Liver (tissue), 9 donors: ENCODE results near the gene PLP2. TPM values are rescaled to one million over a fixed set of nuclear protein-coding genes. Genes with fewer than 3 reads are reported as not detected.

Experiments used
- DNase-seq: peaks from one replicate; pipeline ENCODE4 v3.0.0-alpha.2; 2017; ENCODE audit warnings: low spot score
- H3K27ac ChIP-seq, 2 donors: one replicate each; pipeline ENCODE4 v1.7.0; 2013; ENCODE audit warnings: inconsistent platforms in 2 of 2, low read length in 2 of 2, control low read depth in 1 of 2, low read depth in 1 of 2, mild to moderate bottlenecking in 1 of 2
- H3K27me3 ChIP-seq, 4 donors: one replicate each; pipeline versions ENCODE4 v1.6.1 to v1.7.0; 2013; ENCODE audit warnings: low read length in 3 of 4, inconsistent platforms in 1 of 4, mild to moderate bottlenecking in 1 of 4, moderate library complexity in 1 of 4; ENCODE audit not compliant: control insufficient read depth in 4 of 4, insufficient read depth in 4 of 4
- H3K36me3 ChIP-seq, 4 donors: one replicate each; pipeline versions ENCODE4 v1.6.1 to v1.7.0; 2013; ENCODE audit warnings: low read length in 3 of 4, mild to moderate bottlenecking in 3 of 4, low read depth in 1 of 4, moderate library complexity in 1 of 4; ENCODE audit not compliant: control insufficient read depth in 4 of 4, insufficient read depth in 3 of 4
- H3K4me1 ChIP-seq, 4 donors: one replicate each; pipeline versions ENCODE4 v1.6.1 to v1.7.0; 2013; ENCODE audit warnings: low read length in 3 of 4, mild to moderate bottlenecking in 3 of 4, moderate library complexity in 1 of 4; ENCODE audit not compliant: control insufficient read depth in 4 of 4, insufficient read depth in 4 of 4
- H3K4me3 ChIP-seq, 3 donors: one replicate each; pipeline versions ENCODE4 v1.6.1 to v1.7.0; 2013; ENCODE audit warnings: low read length in 3 of 3, control low read depth in 1 of 3, low read depth in 1 of 3, mild to moderate bottlenecking in 1 of 3
- H3K9ac ChIP-seq, 2 donors: one replicate each; pipeline ENCODE4 v1.7.0; 2013; ENCODE audit warnings: low read length in 2 of 2, mild to moderate bottlenecking in 2 of 2, moderate library complexity in 2 of 2, control low read depth in 1 of 2, low read depth in 1 of 2
- H3K9me3 ChIP-seq, 4 donors: one replicate each; pipeline versions ENCODE4 v1.6.1 to v1.7.0; 2013; ENCODE audit warnings: low read length in 3 of 4; ENCODE audit not compliant: control insufficient read depth in 4 of 4
- EGR1 ChIP-seq, 2 donors: IDR thresholded peaks; 2 replicates each; pipeline ENCODE4 v1.6.1; 2016 to 2018; ENCODE audit warnings: antibody characterized with exemption in 2 of 2, low read depth in 2 of 2
- FOXA1 ChIP-seq: IDR thresholded peaks from 2 replicates; pipeline ENCODE4 v1.6.1; 2016; ENCODE audit warnings: antibody characterized with exemption
- FOXA2 ChIP-seq: IDR thresholded peaks from 2 replicates; pipeline ENCODE4 v1.6.1; 2016; ENCODE audit warnings: antibody characterized with exemption
- GABPA ChIP-seq, 2 donors: IDR thresholded peaks in 1 of 2; conservative IDR thresholded peaks in 1 of 2; 2 replicates each; pipeline ENCODE4 v1.6.1; 2016; ENCODE audit warnings: antibody characterized with exemption in 2 of 2, mild to moderate bottlenecking in 1 of 2, moderate library complexity in 1 of 2
- HNF4A ChIP-seq, 2 donors: conservative IDR thresholded peaks; 2 replicates each; pipeline ENCODE4 v1.6.1; 2016; ENCODE audit warnings: antibody characterized with exemption in 2 of 2, mild to moderate bottlenecking in 2 of 2
- HNF4G ChIP-seq: IDR thresholded peaks from 2 replicates; pipeline ENCODE4 v1.6.1; 2016; ENCODE audit warnings: antibody characterized with exemption
- JUND ChIP-seq, 2 donors: IDR thresholded peaks; 2 replicates each; pipeline ENCODE4 v1.6.1; 2016; ENCODE audit warnings: antibody characterized with exemption in 2 of 2
- NR2F2 ChIP-seq: IDR thresholded peaks from 2 replicates; pipeline ENCODE4 v1.6.1; 2016; ENCODE audit warnings: antibody characterized with exemption
- RAD21 ChIP-seq, 2 donors: IDR thresholded peaks; 2 replicates each; pipeline ENCODE4 v1.6.1; 2016; ENCODE audit warnings: antibody characterized with exemption in 2 of 2, mild to moderate bottlenecking in 2 of 2
- RXRA ChIP-seq, 2 donors: IDR thresholded peaks; 2 replicates each; pipeline ENCODE4 v1.6.1; 2017 to 2018; ENCODE audit warnings: antibody characterized with exemption in 2 of 2, mild to moderate bottlenecking in 1 of 2
- SP1 ChIP-seq: IDR thresholded peaks from 2 replicates; pipeline ENCODE4 v1.6.1; 2018; ENCODE audit warnings: antibody characterized with exemption, mild to moderate bottlenecking
- TAF1 ChIP-seq: conservative IDR thresholded peaks from 2 replicates; pipeline ENCODE4 v1.6.1; 2016; ENCODE audit warnings: antibody characterized with exemption, mild to moderate bottlenecking
- YY1 ChIP-seq: IDR thresholded peaks from 2 replicates; pipeline ENCODE4 v1.6.1; 2016; ENCODE audit warnings: antibody characterized with exemption, mild to moderate bottlenecking
- WGBS: extraction: QIAGEN DNeasy Blood & Tissue Kit; methylation state at CpG from one replicate; pipeline ENCODE4 v1.1.7; 2013; 5-methylcytosine and 5-hydroxymethylcytosine counted together
- polyA plus RNA-seq, 2 donors: library from polyadenylated mRNA; stranded (reverse) in 1 of 2; unstranded in 1 of 2; fragments of 200-250 nt in 1 of 2; fragments of >200 nt in 1 of 2; fragmentation: Nextera tagmentation in 1 of 2; extraction: Ambion mirVana in 1 of 2; gene quantifications; one replicate each; pipeline versions ENCODE4 v1.2.1 to v1.2.3, GENCODE V29; 2013 to 2015
- total RNA-seq, 2 donors: library from RNA; depleted of rRNA; stranded (reverse); fragments of >200 nt; gene quantifications; one replicate each; pipeline ENCODE4 v1.2.3, GENCODE V29; 2014
- TF ChIP-seq, protein P1 (sequence below): IDR thresholded peaks from 2 replicates; pipeline ENCODE4 v1.6.1; 2016; ENCODE audit warnings: antibody characterized with exemption
- TF ChIP-seq, protein P2 (sequence below): IDR thresholded peaks from 2 replicates; pipeline ENCODE4 v1.6.1; 2016; ENCODE audit warnings: antibody characterized with exemption
- TF ChIP-seq, protein P3 (sequence below): fragments of 150-350 bp; IDR thresholded peaks from 2 replicates; pipeline ENCODE4 v1.5.1; 2017; ENCODE audit warnings: improper control_type of control experiment, low read depth, low read length; ENCODE audit not compliant: missing input control
- TF ChIP-seq, protein P4 (sequence below): IDR thresholded peaks from 2 replicates; pipeline ENCODE4 v1.6.1; 2016; ENCODE audit warnings: antibody characterized with exemption
- TF ChIP-seq, protein P5 (sequence below): IDR thresholded peaks from 2 replicates; pipeline ENCODE4 v1.6.1; 2016; ENCODE audit warnings: antibody characterized with exemption, mild to moderate bottlenecking
- donor health status: healthy.
- donor health status: healthy.
- donor health status: healthy.
- donor health status: healthy.
- donor health status: healthy.

Gene PLP2
- total and polyA plus RNA-seq, 4 donors = 2.4 to 24.5 (median 14.7) TPM

DNA sequence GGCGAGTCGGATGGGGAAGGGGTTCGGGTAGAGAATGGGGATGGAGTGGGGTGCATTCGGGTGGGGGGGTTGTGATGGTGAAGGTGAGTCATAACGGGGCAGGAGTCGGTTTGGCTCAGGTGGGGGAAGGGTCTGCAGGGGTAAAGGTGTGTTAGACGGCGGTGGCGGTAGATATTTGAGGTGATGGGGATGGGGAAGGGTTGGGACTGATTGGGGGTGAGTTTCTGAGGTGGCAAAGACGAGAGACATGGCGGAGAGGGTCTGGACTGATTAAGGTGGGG, 27.6 kb downstream of the PLP2 start:
- TF ChIP-seq, protein P1, sequence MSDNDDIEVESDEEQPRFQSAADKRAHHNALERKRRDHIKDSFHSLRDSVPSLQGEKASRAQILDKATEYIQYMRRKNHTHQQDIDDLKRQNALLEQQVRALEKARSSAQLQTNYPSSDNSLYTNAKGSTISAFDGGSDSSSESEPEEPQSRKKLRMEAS = no peak
- TF ChIP-seq, protein P2, sequence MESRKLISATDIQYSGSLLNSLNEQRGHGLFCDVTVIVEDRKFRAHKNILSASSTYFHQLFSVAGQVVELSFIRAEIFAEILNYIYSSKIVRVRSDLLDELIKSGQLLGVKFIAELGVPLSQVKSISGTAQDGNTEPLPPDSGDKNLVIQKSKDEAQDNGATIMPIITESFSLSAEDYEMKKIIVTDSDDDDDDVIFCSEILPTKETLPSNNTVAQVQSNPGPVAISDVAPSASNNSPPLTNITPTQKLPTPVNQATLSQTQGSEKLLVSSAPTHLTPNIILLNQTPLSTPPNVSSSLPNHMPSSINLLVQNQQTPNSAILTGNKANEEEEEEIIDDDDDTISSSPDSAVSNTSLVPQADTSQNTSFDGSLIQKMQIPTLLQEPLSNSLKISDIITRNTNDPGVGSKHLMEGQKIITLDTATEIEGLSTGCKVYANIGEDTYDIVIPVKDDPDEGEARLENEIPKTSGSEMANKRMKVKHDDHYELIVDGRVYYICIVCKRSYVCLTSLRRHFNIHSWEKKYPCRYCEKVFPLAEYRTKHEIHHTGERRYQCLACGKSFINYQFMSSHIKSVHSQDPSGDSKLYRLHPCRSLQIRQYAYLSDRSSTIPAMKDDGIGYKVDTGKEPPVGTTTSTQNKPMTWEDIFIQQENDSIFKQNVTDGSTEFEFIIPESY = no peak
- TF ChIP-seq, protein P3, sequence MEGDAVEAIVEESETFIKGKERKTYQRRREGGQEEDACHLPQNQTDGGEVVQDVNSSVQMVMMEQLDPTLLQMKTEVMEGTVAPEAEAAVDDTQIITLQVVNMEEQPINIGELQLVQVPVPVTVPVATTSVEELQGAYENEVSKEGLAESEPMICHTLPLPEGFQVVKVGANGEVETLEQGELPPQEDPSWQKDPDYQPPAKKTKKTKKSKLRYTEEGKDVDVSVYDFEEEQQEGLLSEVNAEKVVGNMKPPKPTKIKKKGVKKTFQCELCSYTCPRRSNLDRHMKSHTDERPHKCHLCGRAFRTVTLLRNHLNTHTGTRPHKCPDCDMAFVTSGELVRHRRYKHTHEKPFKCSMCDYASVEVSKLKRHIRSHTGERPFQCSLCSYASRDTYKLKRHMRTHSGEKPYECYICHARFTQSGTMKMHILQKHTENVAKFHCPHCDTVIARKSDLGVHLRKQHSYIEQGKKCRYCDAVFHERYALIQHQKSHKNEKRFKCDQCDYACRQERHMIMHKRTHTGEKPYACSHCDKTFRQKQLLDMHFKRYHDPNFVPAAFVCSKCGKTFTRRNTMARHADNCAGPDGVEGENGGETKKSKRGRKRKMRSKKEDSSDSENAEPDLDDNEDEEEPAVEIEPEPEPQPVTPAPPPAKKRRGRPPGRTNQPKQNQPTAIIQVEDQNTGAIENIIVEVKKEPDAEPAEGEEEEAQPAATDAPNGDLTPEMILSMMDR = no peak
- TF ChIP-seq HNF4G = no peak
- no peak for TF ChIP-seq YY1
- TF ChIP-seq TAF1 = no peak
- no peak for TF ChIP-seq EGR1 (IDR thresholded peaks at IDR 0.05; ENCODE audit: low read depth in 2 of 2)
- no peak for TF ChIP-seq RAD21 (IDR thresholded peaks at IDR 0.05)
- no peak for TF ChIP-seq NR2F2
- TF ChIP-seq RXRA (IDR thresholded peaks at IDR 0.05) = no peak
- no peak for TF ChIP-seq JUND (IDR thresholded peaks at IDR 0.05)
- TF ChIP-seq HNF4A (conservative IDR thresholded peaks at IDR 0.05) = no peak
- TF ChIP-seq, protein P4, sequence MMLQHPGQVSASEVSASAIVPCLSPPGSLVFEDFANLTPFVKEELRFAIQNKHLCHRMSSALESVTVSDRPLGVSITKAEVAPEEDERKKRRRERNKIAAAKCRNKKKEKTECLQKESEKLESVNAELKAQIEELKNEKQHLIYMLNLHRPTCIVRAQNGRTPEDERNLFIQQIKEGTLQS = no peak
- TF ChIP-seq GABPA (IDR thresholded peaks at IDR 0.05 in 1 of 2, conservative IDR thresholded peaks at IDR 0.05 in 1 of 2) = no peak
- TF ChIP-seq, protein P5, sequence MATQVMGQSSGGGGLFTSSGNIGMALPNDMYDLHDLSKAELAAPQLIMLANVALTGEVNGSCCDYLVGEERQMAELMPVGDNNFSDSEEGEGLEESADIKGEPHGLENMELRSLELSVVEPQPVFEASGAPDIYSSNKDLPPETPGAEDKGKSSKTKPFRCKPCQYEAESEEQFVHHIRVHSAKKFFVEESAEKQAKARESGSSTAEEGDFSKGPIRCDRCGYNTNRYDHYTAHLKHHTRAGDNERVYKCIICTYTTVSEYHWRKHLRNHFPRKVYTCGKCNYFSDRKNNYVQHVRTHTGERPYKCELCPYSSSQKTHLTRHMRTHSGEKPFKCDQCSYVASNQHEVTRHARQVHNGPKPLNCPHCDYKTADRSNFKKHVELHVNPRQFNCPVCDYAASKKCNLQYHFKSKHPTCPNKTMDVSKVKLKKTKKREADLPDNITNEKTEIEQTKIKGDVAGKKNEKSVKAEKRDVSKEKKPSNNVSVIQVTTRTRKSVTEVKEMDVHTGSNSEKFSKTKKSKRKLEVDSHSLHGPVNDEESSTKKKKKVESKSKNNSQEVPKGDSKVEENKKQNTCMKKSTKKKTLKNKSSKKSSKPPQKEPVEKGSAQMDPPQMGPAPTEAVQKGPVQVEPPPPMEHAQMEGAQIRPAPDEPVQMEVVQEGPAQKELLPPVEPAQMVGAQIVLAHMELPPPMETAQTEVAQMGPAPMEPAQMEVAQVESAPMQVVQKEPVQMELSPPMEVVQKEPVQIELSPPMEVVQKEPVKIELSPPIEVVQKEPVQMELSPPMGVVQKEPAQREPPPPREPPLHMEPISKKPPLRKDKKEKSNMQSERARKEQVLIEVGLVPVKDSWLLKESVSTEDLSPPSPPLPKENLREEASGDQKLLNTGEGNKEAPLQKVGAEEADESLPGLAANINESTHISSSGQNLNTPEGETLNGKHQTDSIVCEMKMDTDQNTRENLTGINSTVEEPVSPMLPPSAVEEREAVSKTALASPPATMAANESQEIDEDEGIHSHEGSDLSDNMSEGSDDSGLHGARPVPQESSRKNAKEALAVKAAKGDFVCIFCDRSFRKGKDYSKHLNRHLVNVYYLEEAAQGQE = no peak
- TF ChIP-seq FOXA1 = no peak
- no peak for TF ChIP-seq SP1
- no peak for TF ChIP-seq FOXA2
- Histone ChIP-seq H3K4me3 (no peak overlapping the region), H3K9me3 (no peaks in the 10 kb centered on the region), H3K4me1 (peaks cover 0 to 4% (median 2%) of the 10 kb centered on the region in 4 donors), H3K9ac (no peak overlapping the region), H3K27me3 (no peaks in the 10 kb centered on the region), H3K36me3 (no peaks in the 10 kb centered on the region), H3K27ac (no peak overlapping the region)
- DNase-seq = no peak
- 7% methylated on average over 11 of the region's 11 CpGs for whole genome bisulfite sequencing
